GM12891 (cell line): ENCODE data around the gene NUB1.

Experiments
- DNase-seq: peaks from one replicate; pipeline ENCODE4 v3.0.0; 2011; ENCODE audit warnings: low spot score; ENCODE audit not compliant: insufficient read length
- FAIRE-seq: peaks from 2 replicates; lab custom pipeline; 2011; peaks lifted over from hg19 to GRCh38; lab: Jason Lieb, UNC
- PAX5 ChIP-seq: IDR thresholded peaks from 2 replicates; pipeline ENCODE4 v1.6.1; 2011; ENCODE audit warnings: low read length, moderate library complexity, mild to moderate bottlenecking; ENCODE audit not compliant: insufficient read depth, severe bottlenecking
- POLR2A ChIP-seq: IDR thresholded peaks from 2 replicates; pipeline ENCODE4 v1.6.1; 2011; ENCODE audit warnings: low read depth, low read length, control low read depth
- POLR2AphosphoS5 ChIP-seq: IDR thresholded peaks from 2 replicates; pipeline ENCODE4 v1.6.1; 2011; ENCODE audit warnings: low read depth, low read length, control low read depth
- POU2F2 ChIP-seq: IDR thresholded peaks from 2 replicates; pipeline ENCODE4 v1.6.1; 2011; ENCODE audit warnings: low read depth, mild to moderate bottlenecking, control low read depth, low read length, moderate library complexity
- SPI1 ChIP-seq: IDR thresholded peaks from 2 replicates; pipeline ENCODE4 v1.6.1; 2011; ENCODE audit warnings: low read depth, low read length, control low read depth
- TAF1 ChIP-seq: IDR thresholded peaks from 2 replicates; pipeline ENCODE4 v1.6.1; 2011; ENCODE audit warnings: low read depth, low read length, control low read depth

The NUB1 gene

GRCh38 chr7:151400626-151401315 is 59.2 kb downstream of the NUB1 start:
- no peak for TF ChIP-seq TAF1
- peak; percentile 58 for TF ChIP-seq PAX5
- peak; percentile 48 for FAIRE-seq
- peak; percentile 74 for DNase-seq

- DNase-seq: peak; percentile 19
Measured at GRCh38 chr7:151402029-151402835, 60.6 kb downstream of the NUB1 start.

GRCh38 chr7:151403764-151404163 is 62.2 kb downstream of the NUB1 start:
- FAIRE-seq: no peak

More at GRCh38 chr7:151402029-151402835, 60.6 kb downstream of the NUB1 start:
- FAIRE-seq: no peak
- TF ChIP-seq SPI1 (no peak), POLR2AphosphoS5 (no peak), POU2F2 (no peak), TAF1 (no peak), PAX5 (no peak), POLR2A (no peak)

GRCh38 chr7:151404216-151405011 is 62.8 kb downstream of the NUB1 start:
- TF ChIP-seq TAF1 (no peak), SPI1 (no peak), POU2F2 (no peak), POLR2A (no peak), POLR2AphosphoS5 (no peak), PAX5 (no peak)
- FAIRE-seq (no peak), DNase-seq (peak; percentile 13)

More at GRCh38 chr7:151403764-151404163, 62.2 kb downstream of the NUB1 start:
- DNase-seq: no peak
- TF ChIP-seq PAX5 (no peak), TAF1 (no peak), SPI1 (no peak), POLR2A (no peak), POU2F2 (no peak), POLR2AphosphoS5 (no peak)

GRCh38 chr7:151405056-151405455 is 63.4 kb downstream of the NUB1 start:
- DNase-seq: no peak

GRCh38 chr7:151405588-151405987 is 64.0 kb downstream of the NUB1 start:
- TF ChIP-seq PAX5 (no peak), POLR2A (no peak), POLR2AphosphoS5 (no peak), POU2F2 (no peak), SPI1 (no peak), TAF1 (no peak)
- DNase-seq (no peak), FAIRE-seq (no peak)

More at GRCh38 chr7:151405056-151405455, 63.4 kb downstream of the NUB1 start:
- no peak for FAIRE-seq
- TF ChIP-seq SPI1 (no peak), TAF1 (no peak), POU2F2 (no peak), POLR2A (no peak), POLR2AphosphoS5 (no peak)

GRCh38 chr7:151406051-151406875 is 64.7 kb downstream of the NUB1 start:
- FAIRE-seq (no peak), DNase-seq (peak; percentile 5)
- TF ChIP-seq POLR2A (no peak), POU2F2 (no peak), TAF1 (no peak), SPI1 (no peak), POLR2AphosphoS5 (no peak), PAX5 (no peak)

- TF ChIP-seq POLR2A (no peak), PAX5 (no peak), POLR2AphosphoS5 (no peak), POU2F2 (no peak), SPI1 (no peak), TAF1 (no peak)
- FAIRE-seq (no peak), DNase-seq (no peak)
Measured at GRCh38 chr7:151406886-151407583, 65.4 kb downstream of the NUB1 start.
